MM.1S (cell line): Measurements from ENCODE around the gene HOXD8.

Source experiments
- DNase-seq: peaks from one replicate; pipeline ENCODE4 v3.0.0-alpha.2; 2015
- H2AFZ ChIP-seq: fragments of 300-600 bp; sonication (generic); 2 replicates; pipeline ENCODE4 v1.6.0; 2016; ENCODE audit warnings: antibody characterized with exemption, low read length
- H3F3A ChIP-seq: fragments of 300-600 bp; sonication (generic); 2 replicates; pipeline ENCODE4 v1.6.1; 2016; ENCODE audit warnings: mild to moderate bottlenecking, antibody characterized with exemption, low read length, moderate library complexity, mixed read lengths; ENCODE audit not compliant: insufficient read depth
- H3K27ac ChIP-seq: fragments of 300-600 bp; sonication (generic); 2 replicates; pipeline ENCODE4 v1.5.1; 2016; ENCODE audit warnings: mild to moderate bottlenecking, low read length
- H3K27me3 ChIP-seq: fragments of 300-600 bp; sonication (generic); replicated peaks from 2 replicates; pipeline ENCODE4 v1.6.0; 2016; ENCODE audit warnings: low read length; ENCODE audit not compliant: insufficient read depth
- H3K36me3 ChIP-seq: fragments of 300-600 bp; sonication (generic); replicated peaks from 2 replicates; pipeline ENCODE4 v1.6.1; 2016; ENCODE audit warnings: mild to moderate bottlenecking, low read length, mixed read lengths; ENCODE audit not compliant: insufficient read depth
- H3K4me1 ChIP-seq: fragments of 300-600 bp; sonication (generic); 2 replicates; pipeline ENCODE4 v1.6.1; 2016; ENCODE audit warnings: low read length, mixed read lengths
- H3K4me2 ChIP-seq: fragments of 300-600 bp; sonication (generic); 2 replicates; pipeline ENCODE4 v1.6.0; 2016; ENCODE audit warnings: low read depth, low read length
- H3K4me3 ChIP-seq: fragments of 300-600 bp; sonication (generic); 2 replicates; pipeline ENCODE4 v1.5.1; 2016; ENCODE audit warnings: low read length, mixed read lengths
- H3K79me2 ChIP-seq: fragments of 300-600 bp; sonication (generic); 2 replicates; pipeline ENCODE4 v1.6.1; 2016; ENCODE audit warnings: mixed run types, low read length, mixed read lengths
- H3K9ac ChIP-seq: fragments of 300-600 bp; sonication (generic); 2 replicates; pipeline ENCODE4 v1.6.1; 2016; ENCODE audit warnings: low read length, mixed read lengths
- H3K9me2 ChIP-seq: fragments of 300-600 bp; sonication (generic); replicated peaks from 2 replicates; pipeline ENCODE4 v1.6.1; 2016; ENCODE audit warnings: mild to moderate bottlenecking, low read length, mixed read lengths; ENCODE audit not compliant: insufficient read depth
- H3K9me3 ChIP-seq: fragments of 300-600 bp; sonication (generic); replicated peaks from 2 replicates; pipeline ENCODE4 v1.6.1; 2016; ENCODE audit warnings: mild to moderate bottlenecking, low read length, mixed read lengths; ENCODE audit not compliant: insufficient read depth
- H4K20me1 ChIP-seq: fragments of 300-600 bp; sonication (generic); 2 replicates; pipeline ENCODE4 v1.6.1; 2016; ENCODE audit warnings: mild to moderate bottlenecking, low read length, moderate library complexity, mixed read lengths; ENCODE audit not compliant: insufficient read depth
- EZH2 ChIP-seq: fragments of 300-600 bp; sonication (generic); optimal IDR thresholded peaks from 2 replicates; pipeline ENCODE3; 2017; ENCODE audit warnings: low read depth, mild to moderate bottlenecking, antibody characterized with exemption, low read length, mixed read lengths
- EZH2phosphoT487 ChIP-seq: fragments of 300-600 bp; sonication (generic); IDR thresholded peaks from 2 replicates; pipeline ENCODE4 v1.6.1; 2018; ENCODE audit warnings: antibody characterized with exemption, low read length
- TF ChIP-seq, protein P1 (sequence below): fragments of 300-600 bp; sonication (generic); IDR thresholded peaks from 2 replicates; pipeline ENCODE4 v1.5.1; 2016; ENCODE audit warnings: antibody characterized with exemption, low read length, mixed read lengths

The HOXD8 gene

DNA sequence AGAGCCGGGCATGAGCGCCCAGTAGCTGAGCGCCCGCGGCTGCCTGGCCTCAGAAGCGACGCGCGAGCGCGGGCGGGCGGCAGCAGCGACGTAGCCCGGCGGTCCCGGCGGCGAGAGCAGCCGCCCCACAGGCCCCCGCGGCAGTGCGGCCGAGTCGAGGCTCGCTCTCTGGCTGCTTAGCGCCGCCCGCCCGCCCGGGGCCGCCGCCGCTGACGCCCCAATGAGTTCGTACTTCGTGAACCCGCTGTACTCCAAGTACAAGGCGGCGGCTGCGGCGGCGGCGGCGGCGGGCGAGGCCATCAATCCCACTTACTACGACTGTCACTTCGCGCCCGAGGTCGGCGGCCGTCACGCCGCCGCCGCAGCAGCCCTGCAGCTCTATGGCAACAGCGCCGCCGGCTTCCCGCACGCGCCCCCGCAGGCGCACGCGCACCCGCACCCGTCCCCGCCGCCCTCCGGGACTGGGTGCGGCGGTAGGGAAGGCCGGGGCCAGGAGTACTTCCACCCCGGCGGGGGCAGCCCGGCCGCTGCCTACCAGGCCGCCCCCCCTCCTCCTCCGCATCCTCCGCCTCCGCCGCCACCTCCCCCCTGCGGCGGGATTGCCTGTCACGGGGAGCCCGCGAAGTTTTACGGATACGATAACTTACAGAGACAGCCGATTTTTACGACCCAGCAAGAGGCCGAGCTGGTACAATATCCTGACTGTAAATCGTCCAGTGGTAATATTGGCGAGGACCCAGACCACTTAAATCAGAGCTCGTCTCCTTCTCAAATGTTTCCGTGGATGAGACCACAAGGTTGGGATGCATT lies 847 bp downstream of the HOXD8 start:
- H2AFZ ChIP-seq: no peak overlapping the region
- no peak overlapping the region for H3K27ac ChIP-seq
- H3F3A ChIP-seq: no peaks in the 10 kb centered on the region
- H3K4me1 ChIP-seq: no peaks in the 10 kb centered on the region
- no peak overlapping the region for H3K4me3 ChIP-seq
- H3K9me3 ChIP-seq: no peaks in the 10 kb centered on the region
- no peaks in the 10 kb centered on the region for H4K20me1 ChIP-seq
- no peaks in the 10 kb centered on the region for H3K36me3 ChIP-seq
- H3K4me2 ChIP-seq: no peak overlapping the region
- H3K79me2 ChIP-seq: no peaks in the 10 kb centered on the region
- H3K9me2 ChIP-seq: no peaks in the 10 kb centered on the region
- no peak overlapping the region for H3K9ac ChIP-seq
- DNase-seq: no peak
- no peak for TF ChIP-seq EZH2
- TF ChIP-seq, protein P1, sequence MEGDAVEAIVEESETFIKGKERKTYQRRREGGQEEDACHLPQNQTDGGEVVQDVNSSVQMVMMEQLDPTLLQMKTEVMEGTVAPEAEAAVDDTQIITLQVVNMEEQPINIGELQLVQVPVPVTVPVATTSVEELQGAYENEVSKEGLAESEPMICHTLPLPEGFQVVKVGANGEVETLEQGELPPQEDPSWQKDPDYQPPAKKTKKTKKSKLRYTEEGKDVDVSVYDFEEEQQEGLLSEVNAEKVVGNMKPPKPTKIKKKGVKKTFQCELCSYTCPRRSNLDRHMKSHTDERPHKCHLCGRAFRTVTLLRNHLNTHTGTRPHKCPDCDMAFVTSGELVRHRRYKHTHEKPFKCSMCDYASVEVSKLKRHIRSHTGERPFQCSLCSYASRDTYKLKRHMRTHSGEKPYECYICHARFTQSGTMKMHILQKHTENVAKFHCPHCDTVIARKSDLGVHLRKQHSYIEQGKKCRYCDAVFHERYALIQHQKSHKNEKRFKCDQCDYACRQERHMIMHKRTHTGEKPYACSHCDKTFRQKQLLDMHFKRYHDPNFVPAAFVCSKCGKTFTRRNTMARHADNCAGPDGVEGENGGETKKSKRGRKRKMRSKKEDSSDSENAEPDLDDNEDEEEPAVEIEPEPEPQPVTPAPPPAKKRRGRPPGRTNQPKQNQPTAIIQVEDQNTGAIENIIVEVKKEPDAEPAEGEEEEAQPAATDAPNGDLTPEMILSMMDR: no peak
- TF ChIP-seq EZH2phosphoT487: no peak
- H3K27me3 ChIP-seq: peaks cover 22% of the 10 kb centered on the region

DNA sequence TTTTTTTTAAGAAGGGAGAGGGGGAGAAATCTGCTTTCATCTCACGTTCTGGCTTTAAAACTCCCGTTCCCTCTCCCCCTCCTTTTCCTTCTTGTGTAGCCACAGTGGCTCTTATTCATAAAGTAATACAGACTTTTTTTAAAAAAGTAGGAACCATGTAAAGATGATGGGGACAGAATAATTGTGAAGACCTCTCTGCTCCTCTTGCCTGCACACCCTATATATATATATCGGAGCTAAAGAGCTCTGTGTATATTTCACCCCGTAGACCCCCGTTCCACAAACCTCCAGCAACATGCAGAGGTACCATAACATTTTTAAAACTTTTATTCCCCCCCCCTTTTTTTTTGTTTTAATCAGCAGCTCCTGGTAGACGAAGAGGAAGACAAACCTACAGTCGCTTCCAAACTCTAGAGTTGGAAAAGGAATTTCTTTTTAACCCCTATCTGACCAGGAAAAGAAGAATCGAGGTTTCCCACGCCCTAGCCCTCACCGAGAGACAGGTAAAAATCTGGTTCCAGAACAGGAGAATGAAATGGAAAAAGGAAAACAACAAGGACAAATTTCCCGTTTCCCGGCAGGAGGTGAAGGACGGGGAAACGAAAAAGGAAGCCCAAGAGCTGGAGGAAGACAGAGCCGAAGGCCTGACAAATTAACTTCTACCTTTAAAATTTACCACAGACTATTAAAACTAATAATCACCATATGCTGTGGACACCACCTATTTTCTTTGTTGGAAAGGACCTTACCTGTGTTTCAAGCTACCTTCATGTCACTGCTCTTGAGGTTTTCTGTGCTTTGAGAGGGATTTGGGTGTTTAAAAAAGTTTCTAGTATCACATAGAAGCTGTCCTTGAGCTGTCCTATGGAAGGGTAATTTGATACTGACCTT lies 1.7 kb downstream of the HOXD8 start:
- no peak overlapping the region for H2AFZ ChIP-seq
- H3K36me3 ChIP-seq: no peaks in the 10 kb centered on the region
- peaks cover 19% of the 10 kb centered on the region; the same call in 1 of the 2 replicates for H3K27me3 ChIP-seq
- H3K4me3 ChIP-seq: no peak overlapping the region
- H3K9me2 ChIP-seq: no peaks in the 10 kb centered on the region
- no peak for DNase-seq
- H3K79me2 ChIP-seq: no peaks in the 10 kb centered on the region
- H3K4me2 ChIP-seq: no peak overlapping the region
- no peaks in the 10 kb centered on the region for H3F3A ChIP-seq
- TF ChIP-seq, protein P1: no peak
- TF ChIP-seq EZH2phosphoT487: no peak
- no peak for TF ChIP-seq EZH2
- no peak overlapping the region for H3K9ac ChIP-seq
- H3K27ac ChIP-seq: no peak overlapping the region
- H4K20me1 ChIP-seq: no peaks in the 10 kb centered on the region
- no peaks in the 10 kb centered on the region for H3K4me1 ChIP-seq
- H3K9me3 ChIP-seq: no peaks in the 10 kb centered on the region

DNA sequence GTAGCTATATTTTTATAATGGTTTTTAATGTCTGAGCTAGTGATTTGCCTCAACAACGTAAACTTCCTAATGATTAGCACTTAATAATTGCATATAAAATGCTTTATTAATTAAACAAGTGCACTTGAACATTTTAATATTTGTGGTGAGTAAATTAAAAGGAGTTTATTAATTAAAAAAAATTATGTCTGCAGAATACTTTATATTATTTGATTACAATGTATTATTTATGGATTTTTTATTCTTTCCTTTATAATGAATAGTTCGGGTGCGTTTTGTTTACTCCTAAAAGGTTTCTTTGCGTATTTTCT lies 2.3 kb downstream of the HOXD8 start:
- Histone ChIP-seq H2AFZ (no peak overlapping the region), H3K79me2 (no peaks in the 10 kb centered on the region), H3K36me3 (no peaks in the 10 kb centered on the region), H3F3A (no peaks in the 10 kb centered on the region), H3K4me3 (no peak overlapping the region), H3K27ac (no peak overlapping the region), H3K27me3 (peaks cover 19% of the 10 kb centered on the region; the same call in 1 of the 2 replicates), H3K4me2 (no peak overlapping the region), H3K4me1 (no peaks in the 10 kb centered on the region), H3K9me2 (no peaks in the 10 kb centered on the region), H3K9ac (no peak overlapping the region), H4K20me1 (no peaks in the 10 kb centered on the region), H3K9me3 (no peaks in the 10 kb centered on the region)
- DNase-seq: no peak
- TF ChIP-seq EZH2phosphoT487 (no peak), EZH2 (no peak)
- TF ChIP-seq, protein P1: no peak
